Natural killer cell (primary cell): ENCODE results near the gene TPGS2. TPM values are rescaled to one million over a fixed set of nuclear protein-coding genes. Genes with fewer than 3 reads are reported as not detected.

Experiments used
- ATAC-seq, 3 donors: fragments of 150-1000 bp in 2 of 3; fragments of 200-7000 bp in 1 of 3; cut with Tn5 transposase; 1 replicate in 1 of 3; 2 replicates in 2 of 3; pipeline ENCODE4 v1.10.0; 2021; ENCODE audit warnings: mild to moderate bottlenecking in 2 of 3, moderate library complexity in 2 of 3
- DNase-seq, 2 donors: peaks; one replicate each; pipeline versions ENCODE4 v3.0.0 to v3.0.0-alpha.2; 2013 to 2021; ENCODE audit warnings: mixed read lengths in 1 of 2
- H3K27ac ChIP-seq: one replicate; pipeline ENCODE4 v1.5.1; 2013; ENCODE audit warnings: mild to moderate bottlenecking, low read length
- H3K27me3 ChIP-seq: one replicate; pipeline ENCODE4 v1.6.1; 2013; ENCODE audit warnings: low read length; ENCODE audit not compliant: control insufficient read depth, insufficient read depth
- H3K36me3 ChIP-seq: one replicate; pipeline ENCODE4 v1.6.1; 2013; ENCODE audit warnings: low read length; ENCODE audit not compliant: control insufficient read depth, insufficient read depth
- H3K4me1 ChIP-seq: one replicate; pipeline ENCODE4 v1.6.1; 2013; ENCODE audit warnings: low read length; ENCODE audit not compliant: control insufficient read depth, insufficient read depth
- H3K4me3 ChIP-seq: one replicate; pipeline ENCODE4 v1.5.1; 2013; ENCODE audit warnings: low read length
- H3K9me3 ChIP-seq: one replicate; pipeline ENCODE4 v1.6.1; 2013; ENCODE audit warnings: low read length; ENCODE audit not compliant: control insufficient read depth, insufficient read depth
- H3K27ac Mint-ChIP-seq, 2 donors: one replicate each; pipeline ENCODE4 v1.8.0; 2022; ENCODE audit warnings: mild to moderate bottlenecking in 2 of 2, mixed read lengths in 2 of 2, moderate library complexity in 1 of 2
- H3K27me3 Mint-ChIP-seq, 2 donors: one replicate each; pipeline ENCODE4 v1.8.0; 2022; ENCODE audit warnings: low read depth in 2 of 2, mixed read lengths in 2 of 2
- H3K36me3 Mint-ChIP-seq: one replicate; pipeline ENCODE4 v1.8.0; 2022; ENCODE audit warnings: mixed read lengths
- H3K4me1 Mint-ChIP-seq, 2 donors: one replicate each; pipeline ENCODE4 v1.8.0; 2022; ENCODE audit warnings: mixed read lengths in 2 of 2
- H3K4me3 Mint-ChIP-seq: one replicate; pipeline ENCODE4 v1.8.0; 2022; ENCODE audit warnings: mild to moderate bottlenecking, moderate library complexity, mixed read lengths
- H3K9me3 Mint-ChIP-seq, 2 donors: one replicate each; pipeline ENCODE4 v1.8.0; 2022; ENCODE audit warnings: mixed read lengths in 2 of 2
- WGBS: methylation state at CpG from one replicate; pipeline ENCODE4 v1.1.7; 2013; ENCODE audit warnings: missing lambda C conversion rate; ENCODE audit not compliant: insufficient coverage; 5-methylcytosine and 5-hydroxymethylcytosine counted together
- intact Hi-C: fragments of 100-400 bp; cut with micrococcal nuclease; formaldehyde crosslinking; loops from one replicate; pipeline ENCODE4 v1.14.2; 2022
- total RNA-seq, 4 donors: library from RNA; stranded (reverse); fragments of 120-200 nt in 1 of 4; gene quantifications; one replicate each; pipeline versions ENCODE4 v1.2.3 to v1.2.4, GENCODE V29; 2013 to 2022
- TF ChIP-seq, protein P1 (sequence below): fragments of 200-600 bp; IDR thresholded peaks from one replicate; pipeline ENCODE4 v1.8.0; 2022; ENCODE audit warnings: antibody characterized with exemption

Gene TPGS2
- total RNA-seq, 3 donors from 2014 or later (not counting 1 experiment from before 2014, with no cell fraction given) = 27.0 to 36.0 (median 33.7) TPM

DNA sequence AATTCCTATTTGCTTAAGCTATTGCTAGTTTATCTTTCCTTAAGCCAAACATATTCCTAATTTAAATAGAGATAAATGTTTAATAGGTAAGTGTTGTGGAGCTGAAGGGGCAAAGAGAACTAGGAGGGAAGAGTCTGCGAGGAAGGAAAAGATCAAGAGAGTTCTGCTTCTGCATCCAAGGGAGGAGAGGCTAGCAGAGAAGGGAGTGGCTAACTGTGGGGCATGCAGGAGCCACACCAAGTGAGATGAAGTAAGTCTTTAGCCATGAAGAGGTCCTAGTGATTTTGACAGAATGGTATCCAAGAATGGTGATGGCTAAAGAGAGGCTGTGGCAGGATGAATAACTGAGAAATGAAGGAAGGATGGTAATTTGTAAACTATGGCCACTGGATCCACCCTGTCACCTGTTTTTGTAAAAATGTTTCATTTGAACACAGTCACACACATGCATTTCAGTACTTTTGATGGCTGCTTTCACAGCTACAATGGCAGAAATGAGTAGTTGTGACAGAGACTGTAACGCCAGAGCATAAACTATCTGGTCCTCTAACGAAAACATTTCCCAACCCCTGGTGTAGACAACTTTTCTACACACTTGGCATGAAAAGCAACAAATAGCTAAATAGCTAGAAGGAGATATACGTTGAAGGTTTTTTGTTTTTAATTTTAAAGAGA, 15.6 kb downstream of the TPGS2 start:
- H3K9me3 ChIP-seq = no peaks in the 10 kb centered on the region
- Mint-ChIP-seq H3K27ac (no peak overlapping the region), H3K27me3 (no peaks in the 10 kb centered on the region), H3K36me3 (peaks cover 18% of the 10 kb centered on the region), H3K9me3 (no peaks in the 10 kb centered on the region), H3K4me1 (no peaks in the 10 kb centered on the region), H3K4me3 (no peak overlapping the region)
- intact Hi-C loops = no loop called here
- no peaks in the 10 kb centered on the region for H3K4me1 ChIP-seq
- 96% methylated on average over 3 of the region's 4 CpGs for WGBS
- H3K27me3 ChIP-seq = no peaks in the 10 kb centered on the region
- TF ChIP-seq, protein P1, sequence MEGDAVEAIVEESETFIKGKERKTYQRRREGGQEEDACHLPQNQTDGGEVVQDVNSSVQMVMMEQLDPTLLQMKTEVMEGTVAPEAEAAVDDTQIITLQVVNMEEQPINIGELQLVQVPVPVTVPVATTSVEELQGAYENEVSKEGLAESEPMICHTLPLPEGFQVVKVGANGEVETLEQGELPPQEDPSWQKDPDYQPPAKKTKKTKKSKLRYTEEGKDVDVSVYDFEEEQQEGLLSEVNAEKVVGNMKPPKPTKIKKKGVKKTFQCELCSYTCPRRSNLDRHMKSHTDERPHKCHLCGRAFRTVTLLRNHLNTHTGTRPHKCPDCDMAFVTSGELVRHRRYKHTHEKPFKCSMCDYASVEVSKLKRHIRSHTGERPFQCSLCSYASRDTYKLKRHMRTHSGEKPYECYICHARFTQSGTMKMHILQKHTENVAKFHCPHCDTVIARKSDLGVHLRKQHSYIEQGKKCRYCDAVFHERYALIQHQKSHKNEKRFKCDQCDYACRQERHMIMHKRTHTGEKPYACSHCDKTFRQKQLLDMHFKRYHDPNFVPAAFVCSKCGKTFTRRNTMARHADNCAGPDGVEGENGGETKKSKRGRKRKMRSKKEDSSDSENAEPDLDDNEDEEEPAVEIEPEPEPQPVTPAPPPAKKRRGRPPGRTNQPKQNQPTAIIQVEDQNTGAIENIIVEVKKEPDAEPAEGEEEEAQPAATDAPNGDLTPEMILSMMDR = no peak
- ATAC-seq (no peak), DNase-seq (no peak)
- peaks cover 19% of the 10 kb centered on the region for H3K36me3 ChIP-seq
- H3K4me3 ChIP-seq = no peak overlapping the region
- H3K27ac ChIP-seq = no peak overlapping the region

DNA sequence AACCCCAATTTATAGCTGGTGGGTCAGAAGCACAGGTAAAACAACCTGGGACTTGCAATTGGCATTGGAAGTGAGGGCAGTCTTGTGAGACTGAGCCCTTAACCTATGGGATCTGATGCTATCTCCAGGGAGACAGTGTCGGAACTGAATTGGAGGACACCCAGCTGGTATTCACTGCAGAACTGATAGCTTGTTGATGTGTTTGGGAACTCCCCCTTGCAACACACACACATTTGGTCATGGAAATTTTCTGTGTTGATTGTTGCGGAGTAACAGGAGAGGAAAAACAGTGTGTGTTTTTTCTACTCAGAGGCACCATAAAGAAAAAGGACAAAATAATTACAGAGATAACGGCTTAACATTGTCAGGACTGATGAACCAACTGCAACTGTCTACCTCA, 16.1 kb downstream of the TPGS2 start:
- Mint-ChIP-seq H3K9me3 (no peaks in the 10 kb centered on the region), H3K4me3 (no peak overlapping the region)
- H3K36me3 ChIP-seq = peaks cover 15% of the 10 kb centered on the region

DNA sequence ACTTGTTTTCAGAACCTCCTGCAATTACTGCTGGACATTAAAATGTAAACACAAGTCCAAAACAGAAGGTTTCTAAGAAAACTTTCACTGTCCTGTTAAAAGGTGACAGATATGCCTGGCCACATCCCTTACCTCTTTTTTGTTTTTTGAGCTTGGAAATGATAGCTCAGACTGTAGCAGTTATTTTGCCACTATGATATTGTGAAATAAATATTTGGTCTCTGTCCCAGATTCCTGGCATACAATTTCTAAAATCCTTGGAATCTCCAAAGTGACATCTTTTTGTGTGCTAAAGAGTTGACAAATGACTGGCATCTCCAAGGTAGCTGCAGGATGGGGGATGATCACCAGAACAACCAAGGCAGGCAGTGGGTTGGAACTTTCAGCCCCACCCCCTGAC, 16.8 kb downstream of the TPGS2 start:
- no peaks in the 10 kb centered on the region for H3K27me3 Mint-ChIP-seq
- H3K9me3 ChIP-seq = no peaks in the 10 kb centered on the region
- H3K36me3 Mint-ChIP-seq = peaks cover 11% of the 10 kb centered on the region
- H3K4me1 Mint-ChIP-seq = no peaks in the 10 kb centered on the region
- no peak overlapping the region for H3K4me3 ChIP-seq
- TF ChIP-seq, protein P1 = no peak
- ATAC-seq (no peak), DNase-seq (no peak)
- intact Hi-C loops = no loop called here
- H3K4me1 ChIP-seq = no peaks in the 10 kb centered on the region
- H3K27ac Mint-ChIP-seq = no peak overlapping the region
- H3K9me3 Mint-ChIP-seq = no peaks in the 10 kb centered on the region
- no peaks in the 10 kb centered on the region for H3K27me3 ChIP-seq
- H3K27ac ChIP-seq = no peak overlapping the region
- no peak overlapping the region for H3K4me3 Mint-ChIP-seq
- peaks cover 18% of the 10 kb centered on the region for H3K36me3 ChIP-seq

More for the DNA sequence above, 16.1 kb downstream of the TPGS2 start:
- WGBS = 100% methylated on average over 2 of the region's 3 CpGs
- Mint-ChIP-seq H3K4me1 (no peaks in the 10 kb centered on the region), H3K27me3 (no peaks in the 10 kb centered on the region), H3K36me3 (peaks cover 12% of the 10 kb centered on the region), H3K27ac (no peak overlapping the region)
- DNase-seq (no peak), ATAC-seq (no peak)
- no peaks in the 10 kb centered on the region for H3K4me1 ChIP-seq
- H3K27ac ChIP-seq = no peak overlapping the region
- TF ChIP-seq, protein P1 = no peak
- H3K9me3 ChIP-seq = no peaks in the 10 kb centered on the region
- H3K4me3 ChIP-seq = no peak overlapping the region
- intact Hi-C loops = no loop called here
- H3K27me3 ChIP-seq = no peaks in the 10 kb centered on the region

DNA sequence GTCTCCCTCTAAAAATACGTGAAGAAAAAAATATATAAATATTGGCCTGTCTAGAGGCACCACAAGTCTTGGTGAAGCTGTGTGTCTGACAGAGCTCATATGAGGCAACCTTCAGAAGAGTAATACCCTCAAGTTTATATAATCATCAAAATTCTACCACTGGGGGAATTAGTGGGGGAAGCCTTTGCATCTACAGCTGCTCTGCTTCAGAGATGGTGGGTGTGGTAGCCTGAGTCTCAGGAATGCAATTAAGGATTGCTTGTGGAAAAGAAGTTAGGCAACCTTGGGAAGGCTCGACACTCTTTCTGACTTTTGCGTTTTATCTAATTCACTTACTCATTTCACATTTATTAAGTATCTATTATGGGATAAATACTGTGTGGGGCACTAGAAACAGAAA, 17.4 kb downstream of the TPGS2 start:
- no peaks in the 10 kb centered on the region for H3K4me1 Mint-ChIP-seq
- Histone ChIP-seq H3K27me3 (no peaks in the 10 kb centered on the region), H3K9me3 (no peaks in the 10 kb centered on the region), H3K4me3 (no peak overlapping the region), H3K4me1 (no peaks in the 10 kb centered on the region), H3K27ac (no peak overlapping the region), H3K36me3 (peaks cover 18% of the 10 kb centered on the region)
- no peaks in the 10 kb centered on the region for H3K9me3 Mint-ChIP-seq
- peaks cover 11% of the 10 kb centered on the region for H3K36me3 Mint-ChIP-seq
- no peak for DNase-seq
- intact Hi-C loops = no loop called here
- no peak for ATAC-seq
- no peak overlapping the region for H3K27ac Mint-ChIP-seq
- no peaks in the 10 kb centered on the region for H3K27me3 Mint-ChIP-seq
- WGBS = 100% methylated on average over 1 of the region's 3 CpGs
- TF ChIP-seq, protein P1 = no peak
- H3K4me3 Mint-ChIP-seq = no peak overlapping the region
